PC-3 (cell line): Measurements from ENCODE around the gene IFNA8. TPM values are rescaled to one million over a fixed set of nuclear protein-coding genes. Genes with fewer than 3 reads are reported as not detected.

Source experiments
- ATAC-seq: fragments of 200-7000 bp; cut with Tn5 transposase; 2 replicates; pipeline ENCODE4 v1.9.1; 2020; ENCODE audit warnings: mild to moderate bottlenecking, moderate library complexity
- BruUV-seq: library from RNA; stranded (reverse); fragments of 400-500 nt; replicated peaks from 2 replicates; lab custom pipeline; 2021; lab: Mats Ljungman, UMichigan
- CTCF ChIA-PET: fragments of 300-600 bp; sonication (Branson Sonifier 250); formaldehyde crosslinking; loops from one replicate; lab custom pipeline; 2022; ENCODE audit warnings: antibody characterized with exemption; lab: Charles Lee
- POLR2A ChIA-PET: fragments of 300-600 bp; sonication (Branson Sonifier 250); formaldehyde crosslinking; loops from one replicate; lab custom pipeline; 2022; ENCODE audit warnings: antibody characterized with exemption; ENCODE audit not compliant: unreplicated experiment; lab: Charles Lee
- DNase-seq: peaks from one replicate; pipeline ENCODE4 v3.0.0-alpha.2; 2015
- H2AFZ ChIP-seq: fragments of 300-600 bp; sonication (generic); 2 replicates; pipeline ENCODE4 v1.6.0; 2016; ENCODE audit warnings: antibody characterized with exemption, low read length
- H3F3A ChIP-seq: fragments of 300-600 bp; sonication (generic); one replicate; pipeline ENCODE4 v1.6.0; 2017; ENCODE audit warnings: antibody characterized with exemption, low read length, control low read depth, mild to moderate bottlenecking; ENCODE audit not compliant: unreplicated experiment
- H3K27ac ChIP-seq: fragments of 300-600 bp; sonication (generic); 2 replicates; pipeline ENCODE4 v1.5.1; 2016; ENCODE audit warnings: mild to moderate bottlenecking, low read length
- H3K27me3 ChIP-seq: fragments of 300-600 bp; sonication (generic); 2 replicates; pipeline ENCODE4 v1.6.1; 2016; ENCODE audit warnings: low read length, mixed read lengths
- H3K36me3 ChIP-seq: fragments of 300-600 bp; sonication (generic); 2 replicates; pipeline ENCODE4 v1.6.1; 2016; ENCODE audit warnings: low read depth, mixed run types, low read length, mixed read lengths
- H3K4me1 ChIP-seq: fragments of 300-600 bp; sonication (generic); 2 replicates; pipeline ENCODE4 v1.5.1; 2016; ENCODE audit warnings: low read length; ENCODE audit not compliant: insufficient read depth
- H3K4me2 ChIP-seq: fragments of 300-600 bp; sonication (generic); 2 replicates; pipeline ENCODE4 v1.6.0; 2016; ENCODE audit warnings: low read length
- H3K4me3 ChIP-seq: fragments of 300-600 bp; sonication (generic); 2 replicates; pipeline ENCODE4 v1.5.1; 2016; ENCODE audit warnings: mild to moderate bottlenecking, low read length, mixed read lengths
- H3K79me2 ChIP-seq: fragments of 300-600 bp; sonication (generic); 2 replicates; pipeline ENCODE4 v1.6.1; 2017; ENCODE audit warnings: low read length, mixed read lengths
- H3K9ac ChIP-seq: fragments of 300-600 bp; sonication (generic); 2 replicates; pipeline ENCODE4 v1.6.0; 2016; ENCODE audit warnings: mild to moderate bottlenecking, low read length
- H3K9me2 ChIP-seq: fragments of 300-600 bp; sonication (generic); replicated peaks from 2 replicates; pipeline ENCODE4 v1.6.1; 2016; ENCODE audit warnings: mixed run types, low read length, mixed read lengths
- H3K9me3 ChIP-seq: fragments of 300-600 bp; sonication (generic); 2 replicates; pipeline ENCODE4 v1.6.1; 2016; ENCODE audit warnings: low read length, mixed read lengths
- H4K20me1 ChIP-seq: fragments of 300-600 bp; sonication (generic); 2 replicates; pipeline ENCODE4 v1.6.1; 2016; ENCODE audit warnings: low read length, mixed read lengths
- EZH2 ChIP-seq: fragments of 300-600 bp; sonication (generic); IDR thresholded peaks from one replicate; pipeline ENCODE4 v1.6.1; 2017; ENCODE audit warnings: antibody characterized with exemption, mild to moderate bottlenecking, low read length; ENCODE audit not compliant: unreplicated experiment
- EZH2phosphoT487 ChIP-seq: fragments of 300-600 bp; sonication (generic); IDR thresholded peaks from 2 replicates; pipeline ENCODE4 v1.6.1; 2018; ENCODE audit warnings: mild to moderate bottlenecking, antibody characterized with exemption, low read length, borderline replicate concordance
- intact Hi-C: fragments of 100-400 bp; cut with micrococcal nuclease; formaldehyde crosslinking; loops from 2 replicates; pipeline ENCODE4 v1.9.0; 2023
- total RNA-seq: library from RNA; depleted of rRNA; stranded (reverse); fragments of >200 nt; gene quantifications from 2 replicates; pipeline ENCODE4 v1.2.3, GENCODE V29; 2014
- TF ChIP-seq, protein P1 (sequence below): fragments of 300-600 bp; sonication (generic); conservative IDR thresholded peaks from 2 replicates; pipeline ENCODE4 v1.5.1; 2017; ENCODE audit warnings: antibody characterized with exemption, low read depth, mild to moderate bottlenecking, low read length

The IFNA8 gene
- total RNA-seq, 1 experiment from 2014 or later = not detected

DNA sequence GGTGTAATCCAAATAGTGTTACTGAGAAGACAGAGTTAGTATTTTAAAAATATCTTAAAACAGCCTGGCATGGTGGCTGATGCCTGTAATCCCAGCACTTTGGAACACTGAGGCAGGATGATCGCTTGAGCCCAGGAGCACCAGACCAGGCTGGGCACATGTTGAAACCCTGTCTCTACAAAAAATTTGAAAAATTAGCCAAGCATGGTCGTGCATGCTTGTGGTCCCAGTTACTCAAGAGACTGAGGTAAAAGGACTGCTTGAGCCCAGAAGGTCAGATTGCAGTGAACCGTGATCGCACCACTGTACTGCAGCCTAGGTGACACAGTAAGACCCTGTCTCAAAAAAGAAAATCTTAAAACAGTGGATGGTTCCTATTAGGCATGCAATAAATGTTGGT, 43.8 kb downstream of the IFNA8 start:
- no peaks in the 10 kb centered on the region for H3K9me3 ChIP-seq
- H3K27ac ChIP-seq = no peak overlapping the region
- no peaks in the 10 kb centered on the region for H3K27me3 ChIP-seq
- H3K9me2 ChIP-seq = no peaks in the 10 kb centered on the region
- TF ChIP-seq, protein P1, sequence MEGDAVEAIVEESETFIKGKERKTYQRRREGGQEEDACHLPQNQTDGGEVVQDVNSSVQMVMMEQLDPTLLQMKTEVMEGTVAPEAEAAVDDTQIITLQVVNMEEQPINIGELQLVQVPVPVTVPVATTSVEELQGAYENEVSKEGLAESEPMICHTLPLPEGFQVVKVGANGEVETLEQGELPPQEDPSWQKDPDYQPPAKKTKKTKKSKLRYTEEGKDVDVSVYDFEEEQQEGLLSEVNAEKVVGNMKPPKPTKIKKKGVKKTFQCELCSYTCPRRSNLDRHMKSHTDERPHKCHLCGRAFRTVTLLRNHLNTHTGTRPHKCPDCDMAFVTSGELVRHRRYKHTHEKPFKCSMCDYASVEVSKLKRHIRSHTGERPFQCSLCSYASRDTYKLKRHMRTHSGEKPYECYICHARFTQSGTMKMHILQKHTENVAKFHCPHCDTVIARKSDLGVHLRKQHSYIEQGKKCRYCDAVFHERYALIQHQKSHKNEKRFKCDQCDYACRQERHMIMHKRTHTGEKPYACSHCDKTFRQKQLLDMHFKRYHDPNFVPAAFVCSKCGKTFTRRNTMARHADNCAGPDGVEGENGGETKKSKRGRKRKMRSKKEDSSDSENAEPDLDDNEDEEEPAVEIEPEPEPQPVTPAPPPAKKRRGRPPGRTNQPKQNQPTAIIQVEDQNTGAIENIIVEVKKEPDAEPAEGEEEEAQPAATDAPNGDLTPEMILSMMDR = no peak
- ATAC-seq = no peak
- H3K79me2 ChIP-seq = no peaks in the 10 kb centered on the region
- no peak overlapping the region for H2AFZ ChIP-seq
- BruUV-seq = no TSS peak
- no peak overlapping the region for H3K4me2 ChIP-seq
- H3K36me3 ChIP-seq = no peaks in the 10 kb centered on the region
- no peaks in the 10 kb centered on the region for H3F3A ChIP-seq
- intact Hi-C loops = no loop called here
- peaks cover 17% of the 10 kb centered on the region for H3K4me1 ChIP-seq
- no peak for DNase-seq
- H3K4me3 ChIP-seq = no peak overlapping the region
- H3K9ac ChIP-seq = no peak overlapping the region
- POLR2A ChIA-PET = no interaction called here
- no peaks in the 10 kb centered on the region for H4K20me1 ChIP-seq
- CTCF ChIA-PET = no interaction called here

DNA sequence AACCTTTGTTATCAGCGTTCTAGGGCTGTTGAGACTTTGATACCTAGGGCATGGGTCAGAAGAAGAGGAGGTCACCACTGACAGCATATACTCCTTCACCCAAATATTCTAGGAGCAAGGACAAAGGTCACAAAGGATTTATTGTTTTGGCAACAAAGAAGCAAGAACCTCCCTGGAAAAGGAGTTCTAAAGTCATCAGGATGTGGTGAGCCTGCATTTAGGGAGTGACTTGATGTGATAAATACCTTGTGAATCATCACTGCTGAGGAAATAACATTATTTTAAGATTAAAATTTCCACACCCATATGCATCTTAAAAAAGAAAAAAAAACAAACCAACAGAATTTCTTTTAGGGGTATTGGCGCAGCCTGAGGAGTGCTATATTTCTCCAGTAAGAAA, 45.2 kb downstream of the IFNA8 start:
- H3K4me2 ChIP-seq = peak overlapping the region; percentile 23; the same call in 1 of the 2 replicates

DNA sequence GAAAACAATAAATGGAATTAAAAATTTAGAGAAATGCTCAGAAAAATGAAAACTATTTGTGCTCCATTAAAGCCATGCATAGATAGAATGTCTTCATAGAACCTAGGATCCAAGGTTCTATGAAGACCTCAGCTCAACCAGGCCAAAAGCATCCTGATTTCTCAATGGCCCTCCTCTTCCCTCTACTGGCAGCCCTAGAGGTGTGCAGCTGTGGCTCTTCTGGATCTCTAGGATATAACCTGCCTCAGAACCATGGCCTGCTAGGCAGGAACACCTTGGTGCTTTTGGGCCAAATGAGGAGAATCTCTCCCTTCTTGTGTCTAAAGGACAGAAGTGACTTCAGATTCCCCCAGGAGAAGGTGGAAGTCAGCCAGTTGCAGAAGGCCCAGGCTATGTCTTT, 46.4 kb downstream of the IFNA8 start:
- ATAC-seq = peak; percentile 77
- Histone ChIP-seq H3K9ac (no peak overlapping the region), H3K36me3 (no peaks in the 10 kb centered on the region), H3K79me2 (no peaks in the 10 kb centered on the region), H3K4me3 (no peak overlapping the region), H3K27ac (no peak overlapping the region), H3K27me3 (no peaks in the 10 kb centered on the region), H3K9me3 (no peaks in the 10 kb centered on the region), H3K9me2 (no peaks in the 10 kb centered on the region), H3K4me2 (no peak overlapping the region), H3F3A (no peaks in the 10 kb centered on the region), H3K4me1 (peaks cover 17% of the 10 kb centered on the region), H4K20me1 (no peaks in the 10 kb centered on the region), H2AFZ (no peak overlapping the region)
- ChIA-PET POLR2A (interaction anchor here (0.7 kb wide), 1 partner anchor 1542 kb away, joined by 4 read pairs; no protein-coding TSS in a partner anchor), CTCF (interaction anchor here (0.7 kb wide), 1 partner anchor 77 kb away, joined by 3 read pairs; no protein-coding TSS in a partner anchor)
- no peak for TF ChIP-seq EZH2
- no peak for TF ChIP-seq EZH2phosphoT487
- TF ChIP-seq, protein P1 = peak; percentile 83
- BruUV-seq = no TSS peak
- peak; percentile 54 for DNase-seq
- intact Hi-C loops = loop anchor here (2.0 kb wide), 3 partner anchors 129 to 203 kb away; no protein-coding TSS in a partner anchor

More for the DNA sequence above, 45.2 kb downstream of the IFNA8 start:
- Histone ChIP-seq H3K9me2 (no peaks in the 10 kb centered on the region), H3K9ac (no peak overlapping the region), H3K27ac (0 out of 2 replicates have a peak overlapping the region, but pooled peaks have one; percentile 12), H3K9me3 (no peaks in the 10 kb centered on the region), H4K20me1 (no peaks in the 10 kb centered on the region), H3K4me1 (peaks cover 17% of the 10 kb centered on the region), H2AFZ (no peak overlapping the region), H3K36me3 (no peaks in the 10 kb centered on the region), H3F3A (no peaks in the 10 kb centered on the region), H3K27me3 (no peaks in the 10 kb centered on the region), H3K4me3 (no peak overlapping the region), H3K79me2 (no peaks in the 10 kb centered on the region)
- ChIA-PET CTCF (no interaction called here), POLR2A (interaction anchor here (0.7 kb wide), 1 partner anchor 119 kb away, joined by 3 read pairs; no protein-coding TSS in a partner anchor)
- intact Hi-C loops = loop anchor here (2.0 kb wide), 3 partner anchors 127 to 201 kb away; no protein-coding TSS in a partner anchor
- no TSS peak for BruUV-seq
- TF ChIP-seq EZH2 = no peak
- TF ChIP-seq, protein P1 = no peak
- no peak for TF ChIP-seq EZH2phosphoT487
- DNase-seq = peak; percentile 67
- ATAC-seq = peak; percentile 66
